Glutamatergic neuron (in vitro differentiated cells): ENCODE results near the gene PSMF1. TPM values are rescaled to one million over a fixed set of nuclear protein-coding genes. Genes with fewer than 3 reads are reported as not detected.

Source experiments
- DNase-seq: peaks from one replicate; pipeline ENCODE4 v3.0.0; 2022
- H3K27ac Mint-ChIP-seq: one replicate; pipeline ENCODE4 v1.8.0; 2020; ENCODE audit warnings: mild to moderate bottlenecking, mixed read lengths, inconsistent platforms; ENCODE audit not compliant: unreplicated experiment
- H3K27me3 Mint-ChIP-seq: one replicate; pipeline ENCODE4 v1.8.0; 2020; ENCODE audit warnings: mild to moderate bottlenecking, moderate library complexity, mixed read lengths, inconsistent platforms; ENCODE audit not compliant: unreplicated experiment
- H3K36me3 Mint-ChIP-seq: one replicate; pipeline ENCODE4 v1.8.0; 2020; ENCODE audit warnings: mild to moderate bottlenecking, mixed read lengths, inconsistent platforms; ENCODE audit not compliant: unreplicated experiment
- H3K4me1 Mint-ChIP-seq: one replicate; pipeline ENCODE4 v1.8.0; 2020; ENCODE audit warnings: mild to moderate bottlenecking, low read depth, mixed read lengths, inconsistent platforms; ENCODE audit not compliant: unreplicated experiment
- H3K4me3 Mint-ChIP-seq: one replicate; pipeline ENCODE4 v1.8.0; 2020; ENCODE audit warnings: mild to moderate bottlenecking, mixed read lengths, inconsistent platforms; ENCODE audit not compliant: unreplicated experiment
- H3K9me3 Mint-ChIP-seq: one replicate; pipeline ENCODE4 v1.8.0; 2020; ENCODE audit warnings: mild to moderate bottlenecking, moderate library complexity, mixed read lengths, inconsistent platforms; ENCODE audit not compliant: unreplicated experiment
- long read RNA-seq: library from polyadenylated mRNA; unstranded; transcript quantifications from one replicate; pipeline ENCODE4 v2.0.0, GENCODE V29; 2020; ENCODE audit not compliant: unreplicated experiment
- total RNA-seq: library from RNA; stranded (reverse); fragmentation: NEBNext Ultra II Directional; extraction: Animal tissue kit (Norgen Biotek cat#: 25700); gene quantifications from one replicate; pipeline ENCODE4 v1.2.1, GENCODE V29; 2021; ENCODE audit not compliant: unreplicated experiment
- TF ChIP-seq, protein P1 (sequence below): fragments of 200-600 bp; sonication (generic); IDR thresholded peaks from one replicate; pipeline ENCODE4 v1.5.0; 2021; ENCODE audit not compliant: partially characterized antibody, unreplicated experiment

Gene PSMF1, protein sequence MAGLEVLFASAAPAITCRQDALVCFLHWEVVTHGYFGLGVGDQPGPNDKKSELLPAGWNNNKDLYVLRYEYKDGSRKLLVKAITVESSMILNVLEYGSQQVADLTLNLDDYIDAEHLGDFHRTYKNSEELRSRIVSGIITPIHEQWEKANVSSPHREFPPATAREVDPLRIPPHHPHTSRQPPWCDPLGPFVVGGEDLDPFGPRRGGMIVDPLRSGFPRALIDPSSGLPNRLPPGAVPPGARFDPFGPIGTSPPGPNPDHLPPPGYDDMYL
- total RNA-seq: 241 TPM
- long read RNA-seq, full-length matches to known transcripts: 149 of 156 reads
- long read RNA-seq, partial matches to known transcripts: 1 of 156 reads
- long read RNA-seq, other reads (novel, unspliced or antisense): 6 of 156 reads

DNA sequence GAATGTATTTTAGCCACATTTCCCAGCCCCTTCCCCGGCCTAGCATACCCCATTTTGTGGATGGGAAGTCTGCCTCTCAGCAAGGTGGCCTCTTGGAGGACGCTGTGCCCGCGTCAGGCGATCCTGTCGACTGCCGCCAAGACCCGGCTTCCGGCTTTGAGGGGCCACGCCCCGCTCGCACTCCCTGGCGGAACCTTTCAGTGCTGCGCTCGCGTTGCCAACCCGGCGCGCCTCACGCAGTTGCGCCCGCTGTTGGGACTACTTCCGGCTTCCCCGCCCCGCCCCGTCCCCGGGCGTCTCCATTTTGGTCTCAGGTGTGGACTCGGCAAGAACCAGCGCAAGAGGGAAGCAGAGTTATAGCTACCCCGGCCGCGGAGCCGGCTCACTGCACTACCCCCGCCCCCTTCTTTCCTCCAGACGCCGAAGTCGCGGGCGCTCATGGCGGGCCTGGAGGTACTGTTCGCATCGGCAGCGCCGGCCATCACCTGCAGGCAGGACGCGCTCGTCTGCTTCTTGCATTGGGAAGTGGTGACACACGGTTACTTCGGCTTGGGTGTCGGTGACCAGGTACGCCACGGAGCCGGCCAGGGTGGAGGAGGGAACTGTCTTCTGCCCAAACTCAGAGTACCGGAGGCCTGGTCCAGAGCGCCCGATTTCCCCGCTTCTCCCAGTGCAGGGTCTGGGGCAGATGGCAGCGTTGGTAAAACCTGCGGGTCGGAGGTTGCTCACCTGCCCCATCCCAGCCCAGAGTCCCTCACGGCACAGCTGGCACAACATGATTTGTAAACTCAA, at the start of gene PSMF1:
PSMF1 (plus strand) TSS at position 267 of the 792 bp plus-strand sequence; CDS start at position 439, 172 bp downstream.
- Mint-ChIP-seq H3K9me3 (peaks cover 17% of the 10 kb centered on the region), H3K27ac (peak within 1 kb of the TSS; percentile 96), H3K4me3 (peak within 1 kb of the TSS; percentile 99), H3K27me3 (peaks cover 11% of the 10 kb centered on the region), H3K36me3 (peaks cover 5% of the 10 kb centered on the region), H3K4me1 (peaks cover 39% of the 10 kb centered on the region)
- DNase-seq: peak; percentile 96
- TF ChIP-seq, protein P1, sequence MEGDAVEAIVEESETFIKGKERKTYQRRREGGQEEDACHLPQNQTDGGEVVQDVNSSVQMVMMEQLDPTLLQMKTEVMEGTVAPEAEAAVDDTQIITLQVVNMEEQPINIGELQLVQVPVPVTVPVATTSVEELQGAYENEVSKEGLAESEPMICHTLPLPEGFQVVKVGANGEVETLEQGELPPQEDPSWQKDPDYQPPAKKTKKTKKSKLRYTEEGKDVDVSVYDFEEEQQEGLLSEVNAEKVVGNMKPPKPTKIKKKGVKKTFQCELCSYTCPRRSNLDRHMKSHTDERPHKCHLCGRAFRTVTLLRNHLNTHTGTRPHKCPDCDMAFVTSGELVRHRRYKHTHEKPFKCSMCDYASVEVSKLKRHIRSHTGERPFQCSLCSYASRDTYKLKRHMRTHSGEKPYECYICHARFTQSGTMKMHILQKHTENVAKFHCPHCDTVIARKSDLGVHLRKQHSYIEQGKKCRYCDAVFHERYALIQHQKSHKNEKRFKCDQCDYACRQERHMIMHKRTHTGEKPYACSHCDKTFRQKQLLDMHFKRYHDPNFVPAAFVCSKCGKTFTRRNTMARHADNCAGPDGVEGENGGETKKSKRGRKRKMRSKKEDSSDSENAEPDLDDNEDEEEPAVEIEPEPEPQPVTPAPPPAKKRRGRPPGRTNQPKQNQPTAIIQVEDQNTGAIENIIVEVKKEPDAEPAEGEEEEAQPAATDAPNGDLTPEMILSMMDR: no peak

DNA sequence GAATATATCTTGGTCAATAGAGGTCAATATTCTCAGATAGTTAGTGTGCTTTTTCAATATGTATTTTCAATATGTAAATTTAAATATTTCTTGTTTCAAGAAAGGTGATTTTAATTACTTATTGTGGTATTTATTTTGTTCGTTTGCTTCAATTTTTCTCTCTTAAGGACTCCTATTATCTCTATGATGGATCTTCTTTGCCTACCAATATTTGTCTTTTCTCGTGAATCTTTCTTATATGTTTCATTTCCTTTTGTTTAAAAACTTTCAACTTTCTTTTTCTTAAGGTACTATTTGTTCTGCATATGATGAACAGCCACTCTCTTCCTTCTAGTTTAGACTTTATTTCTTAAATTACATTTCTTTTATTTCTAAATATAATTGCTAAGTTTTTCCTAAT, 46.1 kb upstream of the PSMF1 start:
- Mint-ChIP-seq H3K9me3 (peaks cover 3% of the 10 kb centered on the region), H3K36me3 (peaks cover 15% of the 10 kb centered on the region), H3K27me3 (no peaks in the 10 kb centered on the region), H3K4me1 (no peaks in the 10 kb centered on the region), H3K4me3 (no peak overlapping the region), H3K27ac (no peak overlapping the region)
- TF ChIP-seq, protein P1: no peak
- no peak for DNase-seq

DNA sequence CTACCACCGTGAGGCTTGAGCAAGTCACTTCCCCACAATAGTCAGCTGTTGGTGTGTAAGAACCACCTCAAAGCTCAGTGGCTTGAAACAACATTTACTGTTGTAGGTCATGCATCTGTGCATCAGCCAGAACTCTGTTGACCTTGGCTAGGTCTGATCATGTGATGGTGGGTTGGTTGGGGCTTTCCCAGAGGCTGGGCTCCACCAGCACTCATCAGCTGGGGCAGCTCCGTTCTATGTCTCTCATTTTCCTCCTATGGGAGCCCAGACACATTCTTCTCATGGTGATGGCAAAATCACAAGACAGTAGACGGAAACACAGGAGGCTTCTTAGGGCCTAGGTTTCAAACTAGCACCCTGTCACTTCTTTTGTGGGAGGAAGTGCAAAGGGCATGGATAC, 42.8 kb upstream of the PSMF1 start:
- Mint-ChIP-seq H3K4me1 (no peaks in the 10 kb centered on the region), H3K36me3 (peaks cover 9% of the 10 kb centered on the region), H3K9me3 (no peaks in the 10 kb centered on the region), H3K27ac (no peak overlapping the region), H3K4me3 (no peak overlapping the region), H3K27me3 (no peaks in the 10 kb centered on the region)
- TF ChIP-seq, protein P1: no peak
- no peak for DNase-seq

DNA sequence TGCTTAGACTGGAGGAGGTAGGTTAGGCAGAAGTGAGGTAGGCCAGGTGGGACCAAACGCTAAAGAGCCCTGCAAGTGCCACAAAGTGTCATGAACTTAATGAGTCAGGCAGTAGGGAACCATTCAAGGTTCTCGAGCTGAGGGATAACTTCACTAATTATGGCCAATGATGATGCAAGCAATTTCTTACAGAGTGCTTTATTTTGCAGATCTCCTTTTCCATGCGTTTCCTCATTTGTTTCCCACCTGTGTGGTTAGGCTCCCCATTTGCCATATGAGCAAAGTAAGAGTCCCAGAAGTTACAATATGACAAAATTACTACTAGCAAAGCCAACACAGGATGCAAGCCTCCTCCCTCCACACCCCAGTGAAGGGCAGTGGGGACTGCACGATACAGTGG, 36.5 kb upstream of the PSMF1 start:
- TF ChIP-seq, protein P1: no peak
- H3K9me3 Mint-ChIP-seq: peaks cover 3% of the 10 kb centered on the region
- no peak for DNase-seq

More for the DNA sequence above, 36.5 kb upstream of the PSMF1 start:
- peaks cover 6% of the 10 kb centered on the region for H3K4me1 Mint-ChIP-seq
- no peaks in the 10 kb centered on the region for H3K27me3 Mint-ChIP-seq
- no peak overlapping the region for H3K27ac Mint-ChIP-seq
- H3K36me3 Mint-ChIP-seq: peaks cover 9% of the 10 kb centered on the region
- H3K4me3 Mint-ChIP-seq: no peak overlapping the region
